Endodermal cell (in vitro differentiated cells): ENCODE measurements around the gene ATAD5. TPM values are rescaled to one million over a fixed set of nuclear protein-coding genes. Genes with fewer than 3 reads are reported as not detected.
"Not testable (repeated sequence)": the region's sequence is repeated elsewhere in the genome, so short reads cannot be mapped to it uniquely, and the experiment has no call there.

Experiments
- DNase-seq: peaks from one replicate; pipeline ENCODE4 v3.0.0-alpha.2; 2017
- H3K27ac ChIP-seq: 2 replicates; pipeline ENCODE4 v1.5.1; 2013; ENCODE audit warnings: mild to moderate bottlenecking, low read depth, low read length, moderate library complexity
- H3K27me3 ChIP-seq: 2 replicates; pipeline ENCODE4 v1.6.1; 2013; ENCODE audit warnings: mild to moderate bottlenecking, low read length, moderate library complexity; ENCODE audit not compliant: insufficient read depth, control insufficient read depth, poor library complexity, severe bottlenecking
- H3K36me3 ChIP-seq: 2 replicates; pipeline ENCODE4 v1.7.0; 2013; ENCODE audit warnings: mild to moderate bottlenecking, low read length, moderate library complexity; ENCODE audit not compliant: control insufficient read depth, insufficient read depth
- H3K4me1 ChIP-seq: one replicate; pipeline ENCODE4 v1.7.0; 2013; ENCODE audit warnings: low read length; ENCODE audit not compliant: control insufficient read depth, insufficient read depth
- H3K4me3 ChIP-seq: 2 replicates; pipeline ENCODE4 v1.5.1; 2013; ENCODE audit warnings: mild to moderate bottlenecking, low read length, moderate library complexity
- H3K9ac ChIP-seq: 2 replicates; pipeline ENCODE4 v1.6.1; 2013; ENCODE audit warnings: mild to moderate bottlenecking, low read length, moderate library complexity; ENCODE audit not compliant: poor library complexity, severe bottlenecking; ENCODE audit errors: extremely low read depth
- H3K9me3 ChIP-seq: 2 replicates; pipeline ENCODE4 v1.6.1; 2013; ENCODE audit warnings: mild to moderate bottlenecking, low read length, moderate library complexity; ENCODE audit not compliant: control insufficient read depth
- H3K27ac Mint-ChIP-seq: 2 replicates; pipeline ENCODE4 v1.8.0; 2020; ENCODE audit warnings: mixed read lengths
- H3K27me3 Mint-ChIP-seq: 2 replicates; pipeline ENCODE4 v1.8.0; 2021; ENCODE audit warnings: mild to moderate bottlenecking, mixed read lengths; ENCODE audit not compliant: insufficient read depth
- H3K36me3 Mint-ChIP-seq: 2 replicates; pipeline ENCODE4 v1.8.0; 2020; ENCODE audit warnings: low read depth, mixed read lengths
- H3K4me1 Mint-ChIP-seq: 2 replicates; pipeline ENCODE4 v1.8.0; 2020; ENCODE audit warnings: mixed read lengths
- H3K4me3 Mint-ChIP-seq: 2 replicates; pipeline ENCODE4 v1.8.0; 2020; ENCODE audit warnings: mild to moderate bottlenecking, moderate library complexity, mixed read lengths
- H3K9me3 Mint-ChIP-seq: 2 replicates; pipeline ENCODE4 v1.8.0; 2020; ENCODE audit warnings: mild to moderate bottlenecking, mixed read lengths
- CTCF ChIP-seq: fragments of 200-600 bp; sonication (generic); conservative IDR thresholded peaks from 2 replicates; pipeline ENCODE4 v1.5.0; 2021; ENCODE audit warnings: antibody characterized with exemption, mild to moderate bottlenecking
- WGBS, 2 experiments: methylation state at CpG; one replicate each; pipeline versions ENCODE4 v1.1.5 to v1.1.7; 2013; ENCODE audit warnings: missing lambda C conversion rate in 2 of 2, mixed read lengths in 1 of 2; ENCODE audit not compliant: insufficient coverage in 1 of 2, insufficient read length in 1 of 2; 5-methylcytosine and 5-hydroxymethylcytosine counted together
- total RNA-seq, 2 donors: library from RNA; stranded (reverse); fragmentation: NEBNext Ultra II Directional in 1 of 2; extraction: Animal tissue kit (Norgen Biotek cat#: 25700) in 1 of 2; gene quantifications; 2 replicates in 1 of 2; 3 replicates in 1 of 2; pipeline ENCODE4 v1.2.1, GENCODE V29; 2021

ATAD5 gene
- total RNA-seq, 2 donors from 2014 or later: 20.3 to 29.7 TPM

GRCh38 chr17:30819971-30820705 lies 11.6 kb upstream of the ATAD5 start:
- no peak for DNase-seq
- no peaks in the 10 kb centered on the region for H3K27me3 Mint-ChIP-seq
- H3K27ac ChIP-seq: no peak overlapping the region
- peak overlapping the region; percentile 50 for H3K27ac Mint-ChIP-seq
- peak overlapping the region; percentile 18 for H3K4me3 Mint-ChIP-seq
- peaks cover 16% of the 10 kb centered on the region for H3K4me1 Mint-ChIP-seq
- TF ChIP-seq CTCF: no peak
- no peaks in the 10 kb centered on the region for H3K27me3 ChIP-seq
- WGBS, 2 experiments: 89 to 97% methylated on average over 6 to 8 of the region's 8 CpGs
- H3K36me3 Mint-ChIP-seq: peaks cover 13% of the 10 kb centered on the region
- H3K36me3 ChIP-seq: peaks cover 8% of the 10 kb centered on the region
- peak overlapping the region; percentile 53 for H3K4me3 ChIP-seq
- no peaks in the 10 kb centered on the region for H3K9me3 Mint-ChIP-seq
- H3K9ac ChIP-seq: no peak overlapping the region
- H3K4me1 ChIP-seq: peaks cover 4% of the 10 kb centered on the region
- no peaks in the 10 kb centered on the region for H3K9me3 ChIP-seq

GRCh38 chr17:30821871-30822723 lies 9.7 kb upstream of the ATAD5 start:
- no peak overlapping the region for H3K27ac ChIP-seq
- TF ChIP-seq CTCF: peak; percentile 18
- Mint-ChIP-seq H3K4me3 (no peak overlapping the region), H3K4me1 (peaks cover 16% of the 10 kb centered on the region), H3K9me3 (no peaks in the 10 kb centered on the region), H3K27ac (no peak overlapping the region), H3K27me3 (no peaks in the 10 kb centered on the region), H3K36me3 (peaks cover 9% of the 10 kb centered on the region)
- no peaks in the 10 kb centered on the region for H3K9me3 ChIP-seq
- peaks cover 4% of the 10 kb centered on the region for H3K4me1 ChIP-seq
- H3K9ac ChIP-seq: no peak overlapping the region
- peak overlapping the region; percentile 94 for H3K4me3 ChIP-seq
- H3K27me3 ChIP-seq: no peaks in the 10 kb centered on the region
- DNase-seq: no peak
- peaks cover 5% of the 10 kb centered on the region for H3K36me3 ChIP-seq
- WGBS, 2 experiments: 86 to 90% methylated on average over 4 to 9 of the region's 9 CpGs

GRCh38 chr17:30822919-30823318 lies 8.8 kb upstream of the ATAD5 start:
- H3K27ac ChIP-seq, H3K9me3 ChIP-seq, H3K4me1 ChIP-seq, H3K27me3 Mint-ChIP-seq, H3K27me3 ChIP-seq, H3K36me3 Mint-ChIP-seq, H3K4me3 Mint-ChIP-seq, H3K27ac Mint-ChIP-seq, DNase-seq, H3K9ac ChIP-seq, H3K36me3 ChIP-seq, H3K9me3 Mint-ChIP-seq: not testable (repeated sequence)
- H3K4me3 ChIP-seq: peak overlapping the region; percentile 94
- peaks cover 16% of the 10 kb centered on the region for H3K4me1 Mint-ChIP-seq
- 97 to 100% methylated on average over 1 to 14 of the region's 14 CpGs for WGBS, 2 experiments
